ENCODE results near the gene GLUD2. TPM values are rescaled to one million over a fixed set of nuclear protein-coding genes. Genes with fewer than 3 reads are reported as not detected.

Gene GLUD2
- total and polyA plus RNA-seq, 9 of the 15 experiments (the other 6 are each of a cell fraction or from before 2014, with no cell fraction given): 1.5 to 9.6 (median 7.1) TPM

DNA sequence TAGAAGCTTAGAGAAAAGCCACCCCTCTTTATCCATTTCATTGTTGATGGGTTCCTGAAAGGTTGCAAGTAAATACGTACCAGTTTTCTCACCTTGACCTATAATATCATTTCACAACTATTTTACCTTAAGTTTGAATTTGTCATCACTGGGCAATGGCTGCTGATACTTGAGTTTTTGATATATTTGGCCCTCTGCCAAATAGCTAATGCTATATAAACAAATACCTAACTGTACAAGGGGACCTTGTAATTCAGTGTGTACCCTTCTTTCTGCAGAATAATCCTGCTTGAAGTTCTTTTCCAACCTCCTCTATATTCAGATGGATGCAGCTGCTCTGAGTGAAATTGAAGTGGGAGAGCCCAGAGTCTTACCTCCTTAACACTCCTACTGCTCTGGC, 19.0 kb upstream of the GLUD2 start:
- BruUV-seq (replicated peaks): no TSS peak
- H3K4me3 ChIP-seq: no peak overlapping the region
- DNase-seq (ENCODE audit: extremely low read depth in 1 of 4, low spot score in 3 of 4) (no peak), FAIRE-seq (no peak), ATAC-seq (no peak)
- WGBS (ENCODE audit: insufficient coverage, low coverage, missing lambda C conversion rate): 0% methylated on average over 1 of the region's 1 CpG
- CTCF ChIA-PET (ENCODE audit: low intra/inter-chr PET ratio): no interaction called here
- no peaks in the 10 kb centered on the region for H3K9me3 ChIP-seq (replicated peaks; ENCODE audit: control insufficient read depth, insufficient read depth, low read depth, low read length)
- peaks cover 0 to 4% of the 10 kb centered on the region in 2 experiments; a peak in 1 of 5 replicates for H3K27me3 ChIP-seq (ENCODE audit: control insufficient read depth in 2 of 2, insufficient read depth in 2 of 2, low read length in 2 of 2)
- no peak overlapping the region for H3K27ac ChIP-seq (ENCODE audit: extremely low read depth, low read depth, low read length)
- H3K79me2 ChIP-seq (ENCODE audit: control insufficient read depth, insufficient read depth, low read length): no peaks in the 10 kb centered on the region
- no peaks in the 10 kb centered on the region for H3K9me1 ChIP-seq (ENCODE audit: control insufficient read depth, insufficient read depth, low read length)
- no peak overlapping the region for H3K4me2 ChIP-seq (ENCODE audit: insufficient read depth, low read length)
- intact Hi-C loops (cut with micrococcal nuclease): no loop called here
- in situ Hi-C loops (cut with MboI): no loop called here
- no peak overlapping the region for H2AFZ ChIP-seq (ENCODE audit: low read depth, low read length)
- H3K4me1 ChIP-seq (replicated peaks in 1 of 2; ENCODE audit: control insufficient read depth in 2 of 2, insufficient read depth in 2 of 2, low read length in 2 of 2): no peaks in the 10 kb centered on the region
- POLR2A ChIA-PET: no interaction called here
- H4K20me1 ChIP-seq (replicated peaks; ENCODE audit: control insufficient read depth, insufficient read depth, low read length): no peaks in the 10 kb centered on the region
- no peaks in the 10 kb centered on the region for H3K36me3 ChIP-seq (ENCODE audit: control insufficient read depth, insufficient read depth, low read length)
- TF ChIP-seq FOXJ3 (CRISPR knock-in tag; IDR thresholded peaks at IDR 0.05) (no peak), GTF3C2 (IDR thresholded peaks at IDR 0.05; ENCODE audit: borderline replicate concordance, extremely low read depth, insufficient read length) (no peak), NFIX (CRISPR knock-in tag; IDR thresholded peaks at IDR 0.05; ENCODE audit: low read depth) (peak; percentile 82), NFIC (IDR thresholded peaks at IDR 0.05) (peak; percentile 94)
- no peak overlapping the region for H3K9ac ChIP-seq (ENCODE audit: insufficient read depth in 1 of 2, low read depth in 2 of 2, low read length in 2 of 2)

Measured in K562 (cell line).